Superior temporal gyrus (tissue), 1 donor: Measurements from ENCODE around the gene SLC24A3.

Source experiments
- DNase-seq: peaks from one replicate; pipeline ENCODE4 v3.0.0-alpha.2; 2016; ENCODE audit errors: extremely low spot score

SLC24A3 gene

GRCh38 chr20:19501476-19502115 lies 289.2 kb downstream of the SLC24A3 start:
- DNase-seq: no peak

- no peak for DNase-seq
Observed at GRCh38 chr20:19502169-19502568, 289.7 kb downstream of the SLC24A3 start.

- no peak for DNase-seq
Observed at GRCh38 chr20:19504251-19504650, 291.8 kb downstream of the SLC24A3 start.

- DNase-seq: no peak
Observed at GRCh38 chr20:19506021-19506420, 293.6 kb downstream of the SLC24A3 start.

- DNase-seq: no peak
Observed at GRCh38 chr20:19508449-19508848, 296.0 kb downstream of the SLC24A3 start.

- DNase-seq: no peak
Observed at GRCh38 chr20:19510611-19511010, 298.2 kb downstream of the SLC24A3 start.

- DNase-seq: no peak
Observed at GRCh38 chr20:19511931-19512330, 299.5 kb downstream of the SLC24A3 start.

GRCh38 chr20:19512886-19513677 lies 300.6 kb downstream of the SLC24A3 start:
- no peak for DNase-seq

- DNase-seq: no peak
Observed at GRCh38 chr20:19515074-19515473, 302.6 kb downstream of the SLC24A3 start.

- no peak for DNase-seq
Observed at GRCh38 chr20:19519466-19519865, 307.0 kb downstream of the SLC24A3 start.

- no peak for DNase-seq
Observed at GRCh38 chr20:19520261-19520660, 307.8 kb downstream of the SLC24A3 start.

GRCh38 chr20:19522071-19522801 lies 309.8 kb downstream of the SLC24A3 start:
- DNase-seq: no peak

GRCh38 chr20:19522836-19523590 lies 310.6 kb downstream of the SLC24A3 start:
- no peak for DNase-seq

GRCh38 chr20:19524691-19525090 lies 312.2 kb downstream of the SLC24A3 start:
- DNase-seq: no peak

GRCh38 chr20:19527509-19527908 lies 315.1 kb downstream of the SLC24A3 start:
- DNase-seq: no peak

GRCh38 chr20:19528286-19529030 lies 316.0 kb downstream of the SLC24A3 start:
- no peak for DNase-seq

- no peak for DNase-seq
Observed at GRCh38 chr20:19530006-19530405, 317.6 kb downstream of the SLC24A3 start.

- DNase-seq: no peak
Observed at GRCh38 chr20:19531446-19531845, 319.0 kb downstream of the SLC24A3 start.

GRCh38 chr20:19538556-19538955 lies 326.1 kb downstream of the SLC24A3 start:
- no peak for DNase-seq

GRCh38 chr20:19539191-19539590 lies 326.7 kb downstream of the SLC24A3 start:
- DNase-seq: no peak

GRCh38 chr20:19540392-19540791 lies 327.9 kb downstream of the SLC24A3 start:
- peak; percentile 49 for DNase-seq
